Measurements from ENCODE around the gene SLC39A11. TPM values are rescaled to one million over a fixed set of nuclear protein-coding genes. Genes with fewer than 3 reads are reported as not detected.

SLC39A11 gene
- total RNA-seq, 1 experiment from 2014 or later, result 15.2 TPM

DNA sequence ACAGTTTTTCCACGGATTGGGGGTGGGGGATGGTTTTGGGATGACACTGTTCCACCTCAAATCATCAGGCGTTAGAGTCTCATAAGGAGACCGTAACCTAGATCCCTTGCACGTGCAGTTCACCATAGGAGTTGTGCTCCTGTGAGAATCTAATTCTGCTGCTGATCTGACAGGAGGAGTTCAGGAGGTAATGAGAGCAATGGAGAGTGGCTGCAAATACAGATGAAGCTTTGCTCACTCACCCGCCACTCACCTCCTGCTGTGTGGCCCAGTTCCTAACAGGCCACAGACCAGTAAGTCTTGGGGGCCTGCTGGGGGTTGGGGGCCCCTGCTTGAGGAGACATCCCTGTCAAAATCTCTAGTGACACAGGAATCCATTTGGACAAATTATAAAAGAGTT is 29.8 kb downstream of the SLC39A11 start:
- Mint-ChIP-seq H3K9me3 (no peaks in the 10 kb centered on the region), H3K27me3 (ENCODE audit: low read depth) (no peaks in the 10 kb centered on the region), H3K36me3 (ENCODE audit: insufficient read depth in 1 of 3, low read depth in 3 of 3) (peaks cover 0 to 6% (median 6%) of the 10 kb centered on the region in 3 experiments; a peak in 6 of 7 replicates), H3K27ac (no peak overlapping the region), H3K4me1 (no peaks in the 10 kb centered on the region; a peak in 1 of 4 replicates), H3K4me3 (no peak overlapping the region)
- no peak for DNase-seq
- Histone ChIP-seq H3K9ac (ENCODE audit: extremely low read depth, insufficient read length, low read length) (no peak overlapping the region), H4K20me1 (ENCODE audit: control insufficient read depth, insufficient read depth, insufficient read length) (no peaks in the 10 kb centered on the region), H2BK20ac (ENCODE audit: low read depth, low read length, poor library complexity, severe bottlenecking) (no peak overlapping the region), H3K27me3 (ENCODE audit: insufficient read depth, low read length) (no peaks in the 10 kb centered on the region), H3T11ph (ENCODE audit: low read length) (no peak overlapping the region), H3K79me1 (ENCODE audit: insufficient read depth, low read depth, low read length, poor library complexity, severe bottlenecking) (no peaks in the 10 kb centered on the region), H2AK5ac (ENCODE audit: insufficient read length, low read length) (no peak overlapping the region), H4K8ac (replicated peaks; ENCODE audit: insufficient read length, low read depth, low read length) (no peak overlapping the region), H3K4me2 (ENCODE audit: insufficient read depth, insufficient read length, low read length) (no peak overlapping the region), H4K91ac (ENCODE audit: insufficient read length, low read depth, low read length) (no peak overlapping the region), H3K23ac (ENCODE audit: insufficient read length, low read depth, low read length) (no peak overlapping the region), H3K23me2 (ENCODE audit: insufficient read length, low read depth, low read length, poor library complexity, severe bottlenecking) (no peaks in the 10 kb centered on the region), H3K18ac (ENCODE audit: insufficient read length, low read depth, low read length) (no peak overlapping the region), H3K79me2 (ENCODE audit: insufficient read depth, low read length) (no peaks in the 10 kb centered on the region), H3K27ac (ENCODE audit: insufficient read length, low read depth, low read length) (no peak overlapping the region), H2BK120ac (ENCODE audit: low read depth, low read length, poor library complexity, severe bottlenecking) (no peak overlapping the region), H3K14ac (ENCODE audit: insufficient read depth, low read length) (no peak overlapping the region), H3K56ac (ENCODE audit: insufficient read length, low read depth, low read length) (no peak overlapping the region), H4K5ac (ENCODE audit: insufficient read length, low read depth, low read length) (no peak overlapping the region), H2BK12ac (ENCODE audit: insufficient read length, low read depth, low read length) (no peak overlapping the region), H3K4me1 (ENCODE audit: insufficient read depth, low read length) (no peaks in the 10 kb centered on the region), H2BK5ac (ENCODE audit: insufficient read length, low read length) (no peak overlapping the region), H2BK15ac (ENCODE audit: low read depth, low read length) (no peak overlapping the region), H2AFZ (ENCODE audit: low read length) (no peak overlapping the region), H3K4ac (ENCODE audit: low read depth, low read length) (no peak overlapping the region), H3K9me3 (ENCODE audit: control insufficient read depth, low read depth, low read length) (no peaks in the 10 kb centered on the region)
- TF ChIP-seq, protein P1, sequence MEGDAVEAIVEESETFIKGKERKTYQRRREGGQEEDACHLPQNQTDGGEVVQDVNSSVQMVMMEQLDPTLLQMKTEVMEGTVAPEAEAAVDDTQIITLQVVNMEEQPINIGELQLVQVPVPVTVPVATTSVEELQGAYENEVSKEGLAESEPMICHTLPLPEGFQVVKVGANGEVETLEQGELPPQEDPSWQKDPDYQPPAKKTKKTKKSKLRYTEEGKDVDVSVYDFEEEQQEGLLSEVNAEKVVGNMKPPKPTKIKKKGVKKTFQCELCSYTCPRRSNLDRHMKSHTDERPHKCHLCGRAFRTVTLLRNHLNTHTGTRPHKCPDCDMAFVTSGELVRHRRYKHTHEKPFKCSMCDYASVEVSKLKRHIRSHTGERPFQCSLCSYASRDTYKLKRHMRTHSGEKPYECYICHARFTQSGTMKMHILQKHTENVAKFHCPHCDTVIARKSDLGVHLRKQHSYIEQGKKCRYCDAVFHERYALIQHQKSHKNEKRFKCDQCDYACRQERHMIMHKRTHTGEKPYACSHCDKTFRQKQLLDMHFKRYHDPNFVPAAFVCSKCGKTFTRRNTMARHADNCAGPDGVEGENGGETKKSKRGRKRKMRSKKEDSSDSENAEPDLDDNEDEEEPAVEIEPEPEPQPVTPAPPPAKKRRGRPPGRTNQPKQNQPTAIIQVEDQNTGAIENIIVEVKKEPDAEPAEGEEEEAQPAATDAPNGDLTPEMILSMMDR (conservative IDR thresholded peaks at IDR 0.05), result no peak
- no CpG with 5 or more reads among the region's 5 CpGs for WGBS (ENCODE audit: extremely low coverage, insufficient read length, low lambda C conversion rate)
